ENCODE measurements around the gene CSGALNACT2. TPM values are rescaled to one million over a fixed set of nuclear protein-coding genes. Genes with fewer than 3 reads are reported as not detected.
A peak's percentile ranks its signal among the peaks of the same experiment; 100 is the strongest.

Gene CSGALNACT2
- total RNA-seq, 1 experiment from 2014 or later, result 5.1 TPM

DNA sequence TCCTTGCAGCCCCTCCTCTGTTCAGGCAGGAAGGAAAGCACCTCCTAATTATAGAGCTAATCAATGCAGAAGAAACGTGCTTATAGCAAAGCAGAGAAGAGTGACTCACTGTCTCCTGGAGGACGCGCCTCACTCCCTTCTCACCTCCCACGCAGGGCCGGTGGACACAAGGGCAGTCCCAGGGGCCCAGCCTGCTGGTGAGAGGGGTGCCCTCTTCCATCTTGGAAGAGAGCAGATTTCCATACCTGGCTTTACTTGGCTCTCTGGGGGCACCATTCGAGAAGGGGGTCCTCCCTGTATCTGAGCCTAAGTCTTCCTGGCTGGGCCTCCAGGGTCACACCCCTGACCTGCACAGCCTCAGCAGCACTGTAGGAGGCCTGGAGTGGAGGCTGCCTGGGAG, 72.8 kb downstream of the CSGALNACT2 start (continued):
- TF ChIP-seq, protein P1, sequence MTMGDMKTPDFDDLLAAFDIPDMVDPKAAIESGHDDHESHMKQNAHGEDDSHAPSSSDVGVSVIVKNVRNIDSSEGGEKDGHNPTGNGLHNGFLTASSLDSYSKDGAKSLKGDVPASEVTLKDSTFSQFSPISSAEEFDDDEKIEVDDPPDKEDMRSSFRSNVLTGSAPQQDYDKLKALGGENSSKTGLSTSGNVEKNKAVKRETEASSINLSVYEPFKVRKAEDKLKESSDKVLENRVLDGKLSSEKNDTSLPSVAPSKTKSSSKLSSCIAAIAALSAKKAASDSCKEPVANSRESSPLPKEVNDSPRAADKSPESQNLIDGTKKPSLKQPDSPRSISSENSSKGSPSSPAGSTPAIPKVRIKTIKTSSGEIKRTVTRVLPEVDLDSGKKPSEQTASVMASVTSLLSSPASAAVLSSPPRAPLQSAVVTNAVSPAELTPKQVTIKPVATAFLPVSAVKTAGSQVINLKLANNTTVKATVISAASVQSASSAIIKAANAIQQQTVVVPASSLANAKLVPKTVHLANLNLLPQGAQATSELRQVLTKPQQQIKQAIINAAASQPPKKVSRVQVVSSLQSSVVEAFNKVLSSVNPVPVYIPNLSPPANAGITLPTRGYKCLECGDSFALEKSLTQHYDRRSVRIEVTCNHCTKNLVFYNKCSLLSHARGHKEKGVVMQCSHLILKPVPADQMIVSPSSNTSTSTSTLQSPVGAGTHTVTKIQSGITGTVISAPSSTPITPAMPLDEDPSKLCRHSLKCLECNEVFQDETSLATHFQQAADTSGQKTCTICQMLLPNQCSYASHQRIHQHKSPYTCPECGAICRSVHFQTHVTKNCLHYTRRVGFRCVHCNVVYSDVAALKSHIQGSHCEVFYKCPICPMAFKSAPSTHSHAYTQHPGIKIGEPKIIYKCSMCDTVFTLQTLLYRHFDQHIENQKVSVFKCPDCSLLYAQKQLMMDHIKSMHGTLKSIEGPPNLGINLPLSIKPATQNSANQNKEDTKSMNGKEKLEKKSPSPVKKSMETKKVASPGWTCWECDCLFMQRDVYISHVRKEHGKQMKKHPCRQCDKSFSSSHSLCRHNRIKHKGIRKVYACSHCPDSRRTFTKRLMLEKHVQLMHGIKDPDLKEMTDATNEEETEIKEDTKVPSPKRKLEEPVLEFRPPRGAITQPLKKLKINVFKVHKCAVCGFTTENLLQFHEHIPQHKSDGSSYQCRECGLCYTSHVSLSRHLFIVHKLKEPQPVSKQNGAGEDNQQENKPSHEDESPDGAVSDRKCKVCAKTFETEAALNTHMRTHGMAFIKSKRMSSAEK (CRISPR knock-in tag; IDR thresholded peaks at IDR 0.05; ENCODE audit: borderline replicate concordance), result no peak
- no peak for TF ChIP-seq SMAD4 (CRISPR knock-in tag; IDR thresholded peaks at IDR 0.05)
- no peak for TF ChIP-seq RORB (CRISPR knock-in tag; IDR thresholded peaks at IDR 0.05)

DNA sequence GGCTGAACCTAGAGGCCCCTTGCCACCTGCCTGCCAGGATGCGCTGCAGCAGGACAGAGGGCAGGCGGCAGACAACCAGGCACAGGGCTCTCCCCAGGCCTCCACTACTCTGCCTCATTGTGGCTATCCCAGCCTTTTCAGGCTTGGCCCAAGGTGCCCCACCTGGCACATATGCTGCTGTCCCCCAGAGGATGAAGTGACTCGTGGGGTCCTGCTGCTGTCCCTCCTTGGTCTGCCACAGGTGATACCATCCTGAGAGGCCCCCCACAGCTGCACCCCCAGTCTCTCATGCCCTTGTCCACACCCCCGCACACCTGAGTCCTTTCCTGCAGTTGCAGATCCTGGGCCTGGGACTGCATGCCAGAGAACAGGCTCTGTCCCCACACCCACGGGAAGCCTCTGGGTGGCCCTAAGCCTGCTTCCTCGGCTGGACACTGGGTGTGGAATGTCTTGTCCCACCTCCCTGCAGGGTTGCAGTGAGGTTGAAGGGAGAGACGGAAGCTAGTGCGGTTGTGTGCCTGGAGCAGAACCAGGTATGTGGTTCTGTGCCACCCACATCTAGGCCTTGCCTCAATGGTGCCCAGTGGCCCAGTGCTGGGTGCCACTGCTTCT, 73.3 kb downstream of the CSGALNACT2 start:
- Mint-ChIP-seq H3K27me3 (ENCODE audit: low read depth) (no peaks in the 10 kb centered on the region), H3K36me3 (no peaks in the 10 kb centered on the region), H3K9me3 (no peaks in the 10 kb centered on the region), H3K27ac (no peak overlapping the region), H3K4me1 (peaks cover 5% of the 10 kb centered on the region), H3K4me3 (no peak overlapping the region)
- ATAC-seq, result no peak
- TF ChIP-seq NFATC4 (CRISPR knock-in tag; IDR thresholded peaks at IDR 0.05), result no peak
- no peak for TF ChIP-seq CREM (CRISPR knock-in tag; IDR thresholded peaks at IDR 0.05)
- TF ChIP-seq, protein P2, sequence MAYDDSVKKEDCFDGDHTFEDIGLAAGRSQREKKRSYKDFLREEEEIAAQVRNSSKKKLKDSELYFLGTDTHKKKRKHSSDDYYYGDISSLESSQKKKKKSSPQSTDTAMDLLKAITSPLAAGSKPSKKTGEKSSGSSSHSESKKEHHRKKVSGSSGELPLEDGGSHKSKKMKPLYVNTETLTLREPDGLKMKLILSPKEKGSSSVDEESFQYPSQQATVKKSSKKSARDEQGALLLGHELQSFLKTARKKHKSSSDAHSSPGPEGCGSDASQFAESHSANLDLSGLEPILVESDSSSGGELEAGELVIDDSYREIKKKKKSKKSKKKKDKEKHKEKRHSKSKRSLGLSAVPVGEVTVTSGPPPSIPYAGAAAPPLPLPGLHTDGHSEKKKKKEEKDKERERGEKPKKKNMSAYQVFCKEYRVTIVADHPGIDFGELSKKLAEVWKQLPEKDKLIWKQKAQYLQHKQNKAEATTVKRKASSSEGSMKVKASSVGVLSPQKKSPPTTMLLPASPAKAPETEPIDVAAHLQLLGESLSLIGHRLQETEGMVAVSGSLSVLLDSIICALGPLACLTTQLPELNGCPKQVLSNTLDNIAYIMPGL (CRISPR knock-in tag; IDR thresholded peaks at IDR 0.05), result no peak
- TF ChIP-seq, protein P1 (CRISPR knock-in tag; IDR thresholded peaks at IDR 0.05; ENCODE audit: borderline replicate concordance), result no peak
- no peak for TF ChIP-seq GABPB1 (CRISPR knock-in tag; IDR thresholded peaks at IDR 0.05)
- no peak for TF ChIP-seq SP1 (CRISPR knock-in tag; conservative IDR thresholded peaks at IDR 0.05)
- TF ChIP-seq ZMAT4 (CRISPR knock-in tag; IDR thresholded peaks at IDR 0.05), result no peak
- peak; percentile 8 for DNase-seq (ENCODE audit: low spot score)
- ChIA-PET POLR2A (no interaction called here), CTCF (interaction anchor here (0.6 to 1.8 kb wide), 3 partner anchors 10 to 44 kb away, joined by 3 to 6 read pairs (median 5); no protein-coding TSS in a partner anchor)

- CTCF ChIA-PET, result interaction anchor here (1.5 to 3.8 kb wide), 3 partner anchors 9 to 18 kb away, joined by 5 to 14 read pairs (median 6); no protein-coding TSS in a partner anchor
- POLR2A ChIA-PET, result no interaction called here
- peaks cover 5% of the 10 kb centered on the region for H3K4me1 Mint-ChIP-seq
- TF ChIP-seq JAZF1 (CRISPR knock-in tag; IDR thresholded peaks at IDR 0.05), result no peak
- TF ChIP-seq ZNF423 (CRISPR knock-in tag; IDR thresholded peaks at IDR 0.05), result no peak
- no peak for TF ChIP-seq FOXJ3 (CRISPR knock-in tag; IDR thresholded peaks at IDR 0.05; ENCODE audit: borderline replicate concordance)
- TF ChIP-seq RELA (CRISPR knock-in tag; IDR thresholded peaks at IDR 0.05; ENCODE audit: borderline replicate concordance), result no peak
- TF ChIP-seq GRHL2 (CRISPR knock-in tag; IDR thresholded peaks at IDR 0.05; ENCODE audit: insufficient replicate concordance, severe bottlenecking), result no peak
- TF ChIP-seq MXD4 (CRISPR knock-in tag; IDR thresholded peaks at IDR 0.05; ENCODE audit: borderline replicate concordance), result no peak
- TF ChIP-seq FOXK1 (CRISPR knock-in tag; IDR thresholded peaks at IDR 0.05), result no peak
- TF ChIP-seq ATF3 (CRISPR knock-in tag; conservative IDR thresholded peaks at IDR 0.05), result no peak
- no peak for TF ChIP-seq ELF4 (CRISPR knock-in tag; IDR thresholded peaks at IDR 0.05; ENCODE audit: low read depth)
- TF ChIP-seq NFE2L1 (CRISPR knock-in tag; IDR thresholded peaks at IDR 0.05), result no peak
- TF ChIP-seq JUN (CRISPR knock-in tag; IDR thresholded peaks at IDR 0.05), result no peak
- TF ChIP-seq ZNF396 (CRISPR knock-in tag; IDR thresholded peaks at IDR 0.05; ENCODE audit: borderline replicate concordance), result no peak
Measured at GRCh38 chr10:43212043-43212721, 73.9 kb downstream of the CSGALNACT2 start.

More at GRCh38 chr10:43212043-43212721, 73.9 kb downstream of the CSGALNACT2 start:
- DNase-seq (ENCODE audit: low spot score), result no peak
- H3K4me3 Mint-ChIP-seq, result no peak overlapping the region
- H3K36me3 Mint-ChIP-seq, result no peaks in the 10 kb centered on the region
- H3K27ac Mint-ChIP-seq, result no peak overlapping the region
- H3K9me3 Mint-ChIP-seq, result no peaks in the 10 kb centered on the region
- ATAC-seq, result 0 out of 2 replicates have a peak, but pooled peaks have one; percentile 20
- no peaks in the 10 kb centered on the region for H3K27me3 Mint-ChIP-seq (ENCODE audit: low read depth)
